GM23248 (cell line): Measurements from ENCODE around the gene SDC1. TPM values are rescaled to one million over a fixed set of nuclear protein-coding genes. Genes with fewer than 3 reads are reported as not detected.

Source experiments
- DNase-seq: peaks from one replicate; pipeline ENCODE4 v3.0.0-alpha.2; 2015
- H2AFZ ChIP-seq: fragments of 200-600 bp; sonication (generic); 2 replicates; pipeline ENCODE4 v1.6.1; 2016; ENCODE audit warnings: antibody characterized with exemption
- H3F3A ChIP-seq: fragments of 200-600 bp; sonication (generic); 2 replicates; pipeline ENCODE4 v1.6.1; 2016; ENCODE audit warnings: mild to moderate bottlenecking, antibody characterized with exemption, mixed run types; ENCODE audit not compliant: insufficient read depth
- H3K27ac ChIP-seq: fragments of 200-600 bp; sonication (generic); 2 replicates; pipeline ENCODE4 v1.5.1; 2016; ENCODE audit warnings: mild to moderate bottlenecking
- H3K27me3 ChIP-seq: fragments of 200-600 bp; sonication (generic); replicated peaks from 2 replicates; pipeline ENCODE4 v1.6.1; 2016; ENCODE audit warnings: mild to moderate bottlenecking; ENCODE audit not compliant: insufficient read depth
- H3K36me3 ChIP-seq: fragments of 200-600 bp; sonication (generic); 2 replicates; pipeline ENCODE4 v1.6.1; 2016; ENCODE audit warnings: low read depth, mild to moderate bottlenecking
- H3K4me1 ChIP-seq: fragments of 200-600 bp; sonication (generic); 2 replicates; pipeline ENCODE4 v1.6.1; 2016; ENCODE audit warnings: mild to moderate bottlenecking; ENCODE audit not compliant: insufficient read depth
- H3K4me2 ChIP-seq: fragments of 200-600 bp; sonication (generic); one replicate; pipeline ENCODE4 v1.6.1; 2016; ENCODE audit warnings: mild to moderate bottlenecking; ENCODE audit not compliant: unreplicated experiment
- H3K4me3 ChIP-seq: fragments of 200-600 bp; sonication (generic); 2 replicates; pipeline ENCODE4 v1.5.1; 2016; ENCODE audit warnings: mild to moderate bottlenecking
- H3K79me2 ChIP-seq: fragments of 200-600 bp; sonication (generic); 2 replicates; pipeline ENCODE4 v1.6.1; 2016; ENCODE audit warnings: mild to moderate bottlenecking; ENCODE audit not compliant: insufficient read depth
- H3K9ac ChIP-seq: fragments of 200-600 bp; sonication (generic); 2 replicates; pipeline ENCODE4 v1.6.1; 2016; ENCODE audit warnings: mild to moderate bottlenecking
- H3K9me2 ChIP-seq: fragments of 200-600 bp; sonication (generic); 2 replicates; pipeline ENCODE4 v1.6.1; 2016; ENCODE audit warnings: mixed run types, mild to moderate bottlenecking, moderate library complexity; ENCODE audit not compliant: insufficient read depth
- H3K9me3 ChIP-seq: fragments of 200-600 bp; sonication (generic); one replicate; pipeline ENCODE4 v1.6.1; 2017; ENCODE audit warnings: low read depth
- H4K20me1 ChIP-seq: fragments of 200-600 bp; sonication (generic); 2 replicates; pipeline ENCODE4 v1.6.0; 2016; ENCODE audit not compliant: insufficient read depth
- EZH2 ChIP-seq: fragments of 200-600 bp; sonication (generic); IDR thresholded peaks from 2 replicates; pipeline ENCODE4 v1.6.1; 2018; ENCODE audit warnings: antibody characterized with exemption, mild to moderate bottlenecking; ENCODE audit not compliant: insufficient read depth, poor library complexity, severe bottlenecking
- EZH2phosphoT487 ChIP-seq: fragments of 200-600 bp; sonication (generic); IDR thresholded peaks from 2 replicates; pipeline ENCODE4 v1.6.1; 2018; ENCODE audit warnings: antibody characterized with exemption, moderate library complexity, mild to moderate bottlenecking, low read depth; ENCODE audit not compliant: insufficient read depth
- WGBS, 2 experiments: methylation state at CpG; one replicate each; pipeline ENCODE4 v1.1.6; 2015 to 2017; ENCODE audit warnings: low lambda C conversion rate in 2 of 2, low coverage in 1 of 2; ENCODE audit errors: missing lambda C conversion rate in 2 of 2; 5-methylcytosine and 5-hydroxymethylcytosine counted together
- in situ Hi-C: fragments of 300-500 bp; cut with MboI; formaldehyde crosslinking; loops from 2 replicates; pipeline ENCODE4 v1.15.0; 2020
- polyA plus RNA-seq: library from polyadenylated mRNA; unstranded; fragments of >200 nt; fragmentation: Nextera tagmentation; extraction: Ambion mirVana; gene quantifications from 2 replicates; pipeline ENCODE4 v1.2.1, GENCODE V29; 2016
- total RNA-seq: library from RNA; depleted of rRNA; stranded (reverse); fragments of >200 nt; shearing (Covaris generic); gene quantifications from 2 replicates; pipeline ENCODE4 v1.2.3, GENCODE V29; 2014

Gene SDC1
- total and polyA plus RNA-seq, 2 experiments from 2014 or later, result 24.5 to 33.1 TPM

DNA sequence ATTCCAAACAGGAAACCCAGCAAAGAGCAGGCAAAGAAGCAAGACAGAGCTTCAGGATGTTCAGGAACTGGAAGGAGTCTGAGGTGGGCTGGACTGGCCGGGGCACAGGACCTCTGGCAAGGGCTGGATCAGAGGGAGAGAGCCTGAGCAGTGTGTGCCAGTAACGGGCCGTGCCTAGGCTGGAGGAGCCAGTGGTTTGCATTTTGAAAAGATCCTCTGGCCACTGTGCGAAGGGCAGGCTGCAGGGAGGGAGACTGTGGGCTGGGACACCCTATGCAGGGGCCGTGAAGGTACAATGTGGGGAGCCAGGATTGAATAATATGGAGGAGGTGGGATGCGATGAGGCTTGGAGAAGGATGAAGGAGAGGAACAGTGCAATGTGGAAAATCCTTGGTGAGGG is 6.2 kb upstream of the SDC1 start:
- no peaks in the 10 kb centered on the region for H3K79me2 ChIP-seq
- H3K4me3 ChIP-seq, result no peak overlapping the region
- no peaks in the 10 kb centered on the region for H3K9me2 ChIP-seq
- H3K36me3 ChIP-seq, result no peaks in the 10 kb centered on the region
- no peak for DNase-seq
- H3K27me3 ChIP-seq, result no peaks in the 10 kb centered on the region
- no peak overlapping the region for H3K9ac ChIP-seq
- in situ Hi-C loops, result no loop called here
- H2AFZ ChIP-seq, result no peak overlapping the region
- H3K4me2 ChIP-seq, result no peak overlapping the region
- no peaks in the 10 kb centered on the region for H3F3A ChIP-seq
- H3K27ac ChIP-seq, result no peak overlapping the region
- no peaks in the 10 kb centered on the region for H3K9me3 ChIP-seq
- TF ChIP-seq EZH2 (no peak), EZH2phosphoT487 (no peak)
- WGBS, 2 experiments, result 90 to 91% methylated on average over 6 of the region's 6 CpGs
- peaks cover 8% of the 10 kb centered on the region; the same call in 1 of the 2 replicates for H3K4me1 ChIP-seq
- H4K20me1 ChIP-seq, result no peaks in the 10 kb centered on the region

DNA sequence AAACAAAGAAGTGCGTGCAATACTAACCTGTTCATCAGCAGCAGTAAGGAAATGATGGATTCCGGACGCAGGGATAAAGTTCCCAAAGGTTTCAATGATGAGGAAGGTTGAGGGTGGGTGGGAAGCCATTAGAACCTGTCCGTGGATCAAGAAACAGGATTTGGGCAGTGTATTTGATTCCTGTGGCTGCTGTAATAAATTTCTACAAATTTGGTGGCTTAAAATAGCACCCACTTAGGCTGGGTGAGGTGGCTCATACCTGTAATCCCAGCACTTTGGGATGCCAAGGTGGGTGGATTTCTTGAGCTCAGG is 5.1 kb upstream of the SDC1 start:
- no peaks in the 10 kb centered on the region for H3F3A ChIP-seq
- no peak for DNase-seq
- no peak overlapping the region for H3K4me3 ChIP-seq
- no peak for TF ChIP-seq EZH2phosphoT487
- no peak for TF ChIP-seq EZH2
- peaks cover 8% of the 10 kb centered on the region; the same call in 1 of the 2 replicates for H3K4me1 ChIP-seq
- H3K9me3 ChIP-seq, result no peaks in the 10 kb centered on the region
- H3K4me2 ChIP-seq, result no peak overlapping the region
- in situ Hi-C loops, result no loop called here
- no peaks in the 10 kb centered on the region for H3K9me2 ChIP-seq
- 24 to 30% methylated on average over 4 of the region's 4 CpGs for WGBS, 2 experiments
- H3K9ac ChIP-seq, result no peak overlapping the region
- no peaks in the 10 kb centered on the region for H3K27me3 ChIP-seq
- H3K79me2 ChIP-seq, result no peaks in the 10 kb centered on the region
- no peaks in the 10 kb centered on the region for H4K20me1 ChIP-seq
- no peaks in the 10 kb centered on the region for H3K36me3 ChIP-seq
- H2AFZ ChIP-seq, result no peak overlapping the region
- no peak overlapping the region for H3K27ac ChIP-seq

GRCh38 chr2:20229322-20230113 is 4.6 kb upstream of the SDC1 start:
- 46 to 51% methylated on average over 7 to 8 of the region's 8 CpGs for WGBS, 2 experiments
- Histone ChIP-seq H2AFZ (no peak overlapping the region), H3K4me2 (no peak overlapping the region), H3K27ac (no peak overlapping the region), H3K4me1 (peaks cover 8% of the 10 kb centered on the region; the same call in 1 of the 2 replicates), H3K9me3 (no peaks in the 10 kb centered on the region), H3K79me2 (no peaks in the 10 kb centered on the region), H3F3A (no peaks in the 10 kb centered on the region), H3K9ac (no peak overlapping the region), H4K20me1 (no peaks in the 10 kb centered on the region), H3K9me2 (no peaks in the 10 kb centered on the region), H3K4me3 (no peak overlapping the region), H3K27me3 (no peaks in the 10 kb centered on the region), H3K36me3 (no peaks in the 10 kb centered on the region)
- TF ChIP-seq EZH2phosphoT487 (no peak), EZH2 (no peak)
- in situ Hi-C loops, result no loop called here
- DNase-seq, result peak; percentile 63

GRCh38 chr2:20227894-20228505 is 3.1 kb upstream of the SDC1 start:
- Histone ChIP-seq H2AFZ (no peak overlapping the region), H3K9me3 (no peaks in the 10 kb centered on the region), H3K36me3 (no peaks in the 10 kb centered on the region), H3K9me2 (no peaks in the 10 kb centered on the region), H3K27me3 (no peaks in the 10 kb centered on the region), H3K4me1 (peaks cover 8% of the 10 kb centered on the region; the same call in 1 of the 2 replicates), H4K20me1 (no peaks in the 10 kb centered on the region), H3F3A (0 out of 2 replicates have a peak, but pooled peaks cover under 1% of the 10 kb centered on the region), H3K27ac (no peak overlapping the region), H3K4me2 (no peak overlapping the region), H3K4me3 (no peak overlapping the region), H3K9ac (no peak overlapping the region), H3K79me2 (no peaks in the 10 kb centered on the region)
- in situ Hi-C loops, result no loop called here
- whole genome bisulfite sequencing, 2 experiments, result 94 to 96% methylated on average over 10 of the region's 10 CpGs
- DNase-seq, result no peak
- TF ChIP-seq EZH2phosphoT487 (no peak), EZH2 (no peak)
